Testis (tissue), 3 donors: ENCODE data around the gene WNK1. TPM values are rescaled to one million over a fixed set of nuclear protein-coding genes. Genes with fewer than 3 reads are reported as not detected.

Experiments
- DNase-seq: peaks from one replicate; pipeline ENCODE4 v3.0.0-alpha.2; 2019
- H3K27ac ChIP-seq, 2 donors: fragments of 200-600 bp; sonication (generic); one replicate each; pipeline ENCODE4 v1.5.1; 2019
- H3K27me3 ChIP-seq: fragments of 200-600 bp; sonication (generic); one replicate; pipeline ENCODE4 v1.5.1; 2019
- H3K36me3 ChIP-seq: fragments of 200-600 bp; sonication (generic); one replicate; pipeline ENCODE4 v1.5.1; 2017; ENCODE audit warnings: low read depth; ENCODE audit errors: missing control alignments
- H3K4me1 ChIP-seq: fragments of 200-600 bp; sonication (generic); one replicate; pipeline ENCODE4 v1.5.1; 2019
- H3K4me3 ChIP-seq, 2 donors: fragments of 200-600 bp; sonication (generic); one replicate each; pipeline ENCODE4 v1.5.1; 2017 to 2019
- H3K9me3 ChIP-seq: fragments of 200-600 bp; sonication (generic); one replicate; pipeline ENCODE4 v1.5.1; 2017
- CTCF ChIP-seq, 3 experiments: fragments of 450-650 bp in 2 of 3; fragments of 200-600 bp in 1 of 3; sonication (generic) in 1 of 3; IDR thresholded peaks; one replicate each; pipeline ENCODE4 v1.5.1; 2016 to 2019; ENCODE audit warnings: antibody characterized with exemption in 3 of 3, mild to moderate bottlenecking in 2 of 3, moderate library complexity in 1 of 3
- POLR2A ChIP-seq: fragments of 450-650 bp; IDR thresholded peaks from one replicate; pipeline ENCODE4 v1.6.1; 2017; ENCODE audit warnings: antibody characterized with exemption, mild to moderate bottlenecking, moderate library complexity
- WGBS, 2 donors: methylation state at CpG; one replicate each; pipeline ENCODE4 v1.1.5; 2018; 5-methylcytosine and 5-hydroxymethylcytosine counted together
- intact Hi-C: fragments of 100-400 bp; cut with DNase I; formaldehyde crosslinking; loops from one replicate; pipeline ENCODE4 v1.15.1; 2023; ENCODE audit warnings: low total_unique reads
- polyA plus RNA-seq: library from polyadenylated mRNA; stranded (reverse); fragments of 350-450 nt; fragmentation: Illumina TruSeq; extraction: RNeasy Lipid Tissue Mini Kit (QIAGEN cat#74804); gene quantifications from one replicate; pipeline ENCODE4 v1.2.3, GENCODE V29; 2014; ENCODE audit warnings: low read depth, low replicate concordance; ENCODE audit not compliant: insufficient read depth
- total RNA-seq, 2 donors: library from RNA; depleted of rRNA; stranded (reverse); fragments of >200 nt; gene quantifications; one replicate each; pipeline ENCODE4 v1.2.3, GENCODE V29; 2016

WNK1 gene
- total and polyA plus RNA-seq, 3 donors from 2014 or later = 152 to 276 (median 259) TPM

GRCh38 chr12:789852-790563, 37.6 kb downstream of the WNK1 start:
- Histone ChIP-seq H3K4me1 (no peaks in the 10 kb centered on the region), H3K4me3 (no peak overlapping the region), H3K27me3 (no peaks in the 10 kb centered on the region), H3K27ac (no peak overlapping the region), H3K9me3 (no peaks in the 10 kb centered on the region), H3K36me3 (no peaks in the 10 kb centered on the region)
- no peak for DNase-seq
- TF ChIP-seq CTCF (IDR thresholded peaks at IDR 0.05) (no peak), POLR2A (no peak)
- WGBS, 2 donors = 85 to 93% methylated on average over 3 of the region's 3 CpGs
- intact Hi-C loops = no loop called here

DNA sequence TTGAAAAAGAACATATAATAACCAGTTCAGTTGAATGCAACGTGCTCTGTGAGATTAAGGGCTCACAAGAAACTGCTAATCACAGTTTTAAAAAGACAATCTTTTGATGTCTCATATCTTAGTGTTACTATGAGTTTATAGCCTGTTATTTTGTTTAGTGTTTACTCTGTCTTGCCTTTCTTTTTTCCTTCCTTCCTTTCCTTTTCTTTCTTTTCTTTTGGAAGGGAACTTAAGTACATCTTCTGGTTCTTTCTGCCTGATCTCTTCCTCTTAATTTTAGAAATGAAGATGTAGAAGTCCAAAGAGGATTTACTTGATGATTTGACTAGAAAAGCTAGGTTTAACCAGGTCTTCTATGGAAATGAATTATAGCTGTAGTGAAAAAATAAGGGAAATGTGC, 38.2 kb downstream of the WNK1 start:
- DNase-seq = no peak
- Histone ChIP-seq H3K9me3 (no peaks in the 10 kb centered on the region), H3K27ac (no peak overlapping the region), H3K4me3 (no peak overlapping the region), H3K36me3 (no peaks in the 10 kb centered on the region), H3K4me1 (no peaks in the 10 kb centered on the region), H3K27me3 (no peaks in the 10 kb centered on the region)
- intact Hi-C loops = no loop called here
- TF ChIP-seq POLR2A (no peak), CTCF (IDR thresholded peaks at IDR 0.05) (no peak)
- 64 to 66% methylated on average over 1 of the region's 1 CpG for WGBS, 2 donors

DNA sequence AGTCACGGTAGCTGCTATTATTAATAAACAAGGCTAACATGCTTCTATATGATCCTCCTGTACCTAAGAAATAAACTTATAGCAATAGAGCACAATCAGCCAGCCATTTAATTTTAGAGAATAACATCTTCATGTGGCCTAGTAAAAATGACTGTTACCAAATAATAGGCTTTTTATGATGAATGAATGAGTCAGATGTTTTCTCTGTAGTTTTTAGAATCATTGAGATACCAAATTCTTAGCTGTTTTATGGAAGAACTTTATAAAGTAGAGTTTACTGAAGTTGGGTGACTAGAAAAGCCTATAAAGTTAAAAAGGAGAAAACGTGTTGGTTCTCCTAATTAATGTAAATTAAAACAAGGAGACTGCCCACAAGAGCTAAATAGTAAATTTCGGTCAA, 40.7 kb downstream of the WNK1 start:
- Histone ChIP-seq H3K4me3 (no peak overlapping the region), H3K27me3 (no peaks in the 10 kb centered on the region), H3K9me3 (no peaks in the 10 kb centered on the region), H3K4me1 (no peaks in the 10 kb centered on the region), H3K27ac (no peak overlapping the region), H3K36me3 (no peaks in the 10 kb centered on the region)
- WGBS, 2 donors = 86% methylated on average over 3 of the region's 3 CpGs
- intact Hi-C loops = no loop called here
- no peak for TF ChIP-seq CTCF (IDR thresholded peaks at IDR 0.05)
- TF ChIP-seq POLR2A = no peak
- no peak for DNase-seq

DNA sequence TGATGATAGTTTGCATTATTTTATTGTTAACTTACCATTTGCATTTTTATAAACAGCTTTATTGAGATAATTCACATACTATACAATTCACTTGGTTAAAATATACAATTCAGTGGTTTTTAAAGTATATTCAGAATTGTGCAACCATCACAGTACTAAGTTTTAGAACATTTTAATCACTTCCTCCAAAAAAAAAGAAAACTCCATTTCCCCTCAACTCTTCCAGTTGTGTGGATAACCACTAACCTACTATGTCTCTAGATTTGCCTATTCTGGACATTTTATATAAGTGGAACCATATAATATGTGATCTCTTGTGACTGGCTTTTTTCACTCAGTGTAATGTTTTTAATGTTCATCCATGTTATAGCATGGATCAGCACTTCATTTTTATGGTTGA, 41.3 kb downstream of the WNK1 start:
- DNase-seq = no peak
- H3K27ac ChIP-seq = no peak overlapping the region
- no peaks in the 10 kb centered on the region for H3K9me3 ChIP-seq
- H3K36me3 ChIP-seq = no peaks in the 10 kb centered on the region
- intact Hi-C loops = no loop called here
- H3K27me3 ChIP-seq = no peaks in the 10 kb centered on the region
- H3K4me3 ChIP-seq = no peak overlapping the region
- TF ChIP-seq POLR2A (no peak), CTCF (IDR thresholded peaks at IDR 0.05) (no peak)
- no peaks in the 10 kb centered on the region for H3K4me1 ChIP-seq

DNA sequence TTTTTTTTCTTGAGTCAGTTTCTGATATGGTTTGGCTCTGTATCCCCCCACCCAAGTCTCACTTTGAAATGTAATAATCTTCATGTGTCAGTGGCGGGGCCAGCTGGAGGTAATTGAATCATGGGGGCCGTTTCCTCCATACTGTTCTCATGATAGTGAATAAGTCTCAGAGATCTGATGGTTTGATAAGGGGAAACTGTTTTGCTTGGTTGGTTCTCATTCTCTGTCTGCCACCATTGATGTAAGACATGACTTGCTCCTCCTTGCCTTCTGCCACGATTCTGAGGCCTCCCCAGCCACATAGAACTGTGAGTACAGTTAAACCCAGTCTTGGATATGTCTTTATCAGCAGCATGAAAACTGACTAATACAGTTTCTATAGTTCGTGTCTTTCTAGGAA, 42.9 kb downstream of the WNK1 start:
- TF ChIP-seq POLR2A (no peak), CTCF (IDR thresholded peaks at IDR 0.05) (no peak)
- Histone ChIP-seq H3K27me3 (no peaks in the 10 kb centered on the region), H3K36me3 (no peaks in the 10 kb centered on the region), H3K4me3 (no peak overlapping the region), H3K9me3 (no peaks in the 10 kb centered on the region), H3K4me1 (no peaks in the 10 kb centered on the region), H3K27ac (no peak overlapping the region)
- WGBS, 2 donors = 77 to 92% methylated on average over 4 of the region's 4 CpGs
- intact Hi-C loops = no loop called here
- no peak for DNase-seq
